ENCODE measurements around the gene WDR86.
A peak's percentile ranks its signal among the peaks of the same experiment; 100 is the strongest.

Gene WDR86

DNA sequence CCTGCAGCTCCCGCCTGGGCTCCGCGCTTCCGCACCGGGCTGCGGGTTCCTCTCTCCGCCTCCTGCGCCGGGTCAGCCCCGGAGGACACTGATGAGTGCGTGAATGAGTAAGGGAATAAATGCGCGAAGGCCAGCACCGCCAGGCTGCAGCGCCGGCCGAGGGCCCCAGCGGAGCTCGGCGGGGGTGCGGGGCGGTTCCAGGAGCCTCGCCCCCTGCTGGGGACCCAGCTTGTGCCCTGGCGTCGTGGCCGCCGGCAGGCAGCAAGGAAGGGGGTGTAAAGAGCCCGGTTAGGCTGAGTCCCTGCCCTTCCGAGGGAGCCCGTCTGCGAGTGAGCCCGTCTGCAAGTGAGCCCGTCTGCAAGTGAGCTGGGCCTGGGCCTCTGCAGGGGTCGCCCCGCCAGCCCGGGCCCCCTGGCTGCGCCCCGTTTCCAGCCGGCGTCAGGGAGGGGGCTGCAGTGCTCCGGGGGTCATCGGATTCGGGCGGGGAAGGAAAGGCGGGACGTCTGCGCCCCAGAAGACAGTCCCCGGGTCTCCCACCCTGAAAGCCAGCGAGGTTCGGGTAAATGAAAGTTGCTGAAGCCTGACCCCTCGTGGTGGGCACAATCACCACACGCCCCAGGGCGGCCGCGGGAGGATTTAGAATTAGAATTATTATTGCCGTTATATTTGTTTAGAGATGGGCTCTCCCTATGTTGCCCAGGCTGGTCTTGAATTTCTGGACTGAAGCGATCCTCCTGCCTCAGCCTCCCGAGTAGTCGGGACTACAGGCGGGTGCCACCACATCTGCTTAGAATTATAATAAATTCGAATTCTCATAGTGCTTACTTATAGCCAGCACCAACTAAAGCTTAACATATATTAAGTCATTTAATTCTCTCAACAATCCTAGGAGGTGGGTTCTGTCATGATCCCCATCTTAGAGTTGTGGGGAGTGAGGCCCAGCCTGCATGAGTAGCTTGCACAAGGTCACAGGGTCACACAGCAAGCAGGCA, 38.7 kb upstream of the WDR86 start:
- H3K9ac ChIP-seq (ENCODE audit: low read length) = peak overlapping the region; percentile 41; the same call in 1 of the 2 replicates
- H3K27ac ChIP-seq (ENCODE audit: low read length) = no peak overlapping the region
- no peaks in the 10 kb centered on the region for H3K36me3 ChIP-seq (replicated peaks; ENCODE audit: insufficient read depth, low read length)
- no peaks in the 10 kb centered on the region for H3K79me2 ChIP-seq (ENCODE audit: low read length)
- no peaks in the 10 kb centered on the region for H4K20me1 ChIP-seq (ENCODE audit: insufficient read depth, low read length)
- H3F3A ChIP-seq (ENCODE audit: insufficient read depth, low read length) = no peaks in the 10 kb centered on the region
- H3K9me3 ChIP-seq (replicated peaks; ENCODE audit: insufficient read depth, low read length) = no peaks in the 10 kb centered on the region
- 0 out of 2 replicates have a peak, but pooled peaks cover 11% of the 10 kb centered on the region for H3K27me3 ChIP-seq (replicated peaks; ENCODE audit: insufficient read depth, low read length)
- no peak for TF ChIP-seq EZH2phosphoT487 (IDR thresholded peaks at IDR 0.05; ENCODE audit: low read length)
- TF ChIP-seq, protein P1, sequence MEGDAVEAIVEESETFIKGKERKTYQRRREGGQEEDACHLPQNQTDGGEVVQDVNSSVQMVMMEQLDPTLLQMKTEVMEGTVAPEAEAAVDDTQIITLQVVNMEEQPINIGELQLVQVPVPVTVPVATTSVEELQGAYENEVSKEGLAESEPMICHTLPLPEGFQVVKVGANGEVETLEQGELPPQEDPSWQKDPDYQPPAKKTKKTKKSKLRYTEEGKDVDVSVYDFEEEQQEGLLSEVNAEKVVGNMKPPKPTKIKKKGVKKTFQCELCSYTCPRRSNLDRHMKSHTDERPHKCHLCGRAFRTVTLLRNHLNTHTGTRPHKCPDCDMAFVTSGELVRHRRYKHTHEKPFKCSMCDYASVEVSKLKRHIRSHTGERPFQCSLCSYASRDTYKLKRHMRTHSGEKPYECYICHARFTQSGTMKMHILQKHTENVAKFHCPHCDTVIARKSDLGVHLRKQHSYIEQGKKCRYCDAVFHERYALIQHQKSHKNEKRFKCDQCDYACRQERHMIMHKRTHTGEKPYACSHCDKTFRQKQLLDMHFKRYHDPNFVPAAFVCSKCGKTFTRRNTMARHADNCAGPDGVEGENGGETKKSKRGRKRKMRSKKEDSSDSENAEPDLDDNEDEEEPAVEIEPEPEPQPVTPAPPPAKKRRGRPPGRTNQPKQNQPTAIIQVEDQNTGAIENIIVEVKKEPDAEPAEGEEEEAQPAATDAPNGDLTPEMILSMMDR (IDR thresholded peaks at IDR 0.05; ENCODE audit: low read length) = peak; percentile 83
- H2AFZ ChIP-seq (ENCODE audit: low read length) = peak overlapping the region; percentile 95
- peak overlapping the region; percentile 63 for H3K4me3 ChIP-seq (ENCODE audit: low read length)
- DNase-seq = peak; percentile 75
- no peaks in the 10 kb centered on the region for H3K9me2 ChIP-seq (replicated peaks; ENCODE audit: insufficient read depth, low read length)
- H3K4me2 ChIP-seq (ENCODE audit: low read depth, low read length) = peak overlapping the region; percentile 82
- no peaks in the 10 kb centered on the region for H3K4me1 ChIP-seq (ENCODE audit: low read length)

DNA sequence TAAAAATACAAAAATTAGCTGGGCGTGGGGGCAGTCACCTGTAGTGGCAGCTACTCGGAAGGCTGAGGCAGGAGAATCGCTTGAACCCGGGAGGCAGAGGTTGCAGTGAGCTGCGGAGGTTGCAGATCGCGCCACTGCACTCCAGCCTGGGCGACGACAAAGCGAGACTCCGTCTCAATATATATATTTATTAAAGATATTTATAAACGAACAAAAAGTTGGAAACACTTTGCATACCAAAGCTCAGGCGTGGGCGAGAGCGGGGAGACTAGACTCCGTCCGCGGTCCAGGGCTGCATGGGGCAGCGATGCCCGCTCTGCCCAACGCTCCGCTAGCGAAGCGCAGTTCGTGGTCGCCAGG, 38.0 kb upstream of the WDR86 start:
- no peak for DNase-seq
- no peaks in the 10 kb centered on the region for H3K9me2 ChIP-seq (replicated peaks; ENCODE audit: insufficient read depth, low read length)
- peak overlapping the region; percentile 82; the same call in 1 of the 2 replicates for H3K4me2 ChIP-seq (ENCODE audit: low read depth, low read length)
- no peaks in the 10 kb centered on the region for H3K4me1 ChIP-seq (ENCODE audit: low read length)
- TF ChIP-seq EZH2phosphoT487 (IDR thresholded peaks at IDR 0.05; ENCODE audit: low read length) (no peak), EZH2 (optimal IDR thresholded peaks at IDR 0.05; ENCODE audit: low read depth, low read length) (no peak)
- TF ChIP-seq, protein P1 (IDR thresholded peaks at IDR 0.05; ENCODE audit: low read length) = no peak
- 0 out of 2 replicates have a peak, but pooled peaks cover 11% of the 10 kb centered on the region for H3K27me3 ChIP-seq (replicated peaks; ENCODE audit: insufficient read depth, low read length)
- H3K9me3 ChIP-seq (replicated peaks; ENCODE audit: insufficient read depth, low read length) = no peaks in the 10 kb centered on the region
- H3F3A ChIP-seq (ENCODE audit: insufficient read depth, low read length) = no peaks in the 10 kb centered on the region
- no peaks in the 10 kb centered on the region for H3K79me2 ChIP-seq (ENCODE audit: low read length)
- no peak overlapping the region for H3K9ac ChIP-seq (ENCODE audit: low read length)
- H2AFZ ChIP-seq (ENCODE audit: low read length) = peak overlapping the region; percentile 95; the same call in 1 of the 2 replicates
- no peaks in the 10 kb centered on the region for H4K20me1 ChIP-seq (ENCODE audit: insufficient read depth, low read length)
- H3K4me3 ChIP-seq (ENCODE audit: low read length) = peak overlapping the region; percentile 63; the same call in 1 of the 2 replicates
- no peak overlapping the region for H3K27ac ChIP-seq (ENCODE audit: low read length)
- H3K36me3 ChIP-seq (replicated peaks; ENCODE audit: insufficient read depth, low read length) = no peaks in the 10 kb centered on the region

DNA sequence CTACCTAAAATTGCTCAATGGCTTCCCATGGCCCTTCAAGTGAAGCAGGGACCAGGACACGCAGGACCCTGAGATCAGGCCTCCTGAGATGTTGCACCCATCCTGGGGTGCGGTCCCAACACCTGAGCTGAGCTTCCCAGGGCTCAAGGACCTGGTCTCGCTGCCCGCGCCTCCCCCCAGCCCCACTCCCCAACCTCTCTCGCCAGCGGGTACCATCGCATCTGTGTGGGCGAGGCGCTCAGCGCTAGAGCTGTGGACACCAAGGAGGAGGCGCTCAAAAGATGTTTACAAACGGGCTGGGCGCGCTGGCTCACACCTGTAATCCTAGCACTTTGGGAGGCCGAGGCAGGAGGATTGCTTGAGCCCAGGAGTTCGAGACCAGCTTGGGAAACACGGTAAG, 37.5 kb upstream of the WDR86 start:
- TF ChIP-seq, protein P1 (IDR thresholded peaks at IDR 0.05; ENCODE audit: low read length) = no peak
- TF ChIP-seq EZH2 (optimal IDR thresholded peaks at IDR 0.05; ENCODE audit: low read depth, low read length) (no peak), EZH2phosphoT487 (IDR thresholded peaks at IDR 0.05; ENCODE audit: low read length) (no peak)
- H3K27ac ChIP-seq (ENCODE audit: low read length) = no peak overlapping the region
- no peak overlapping the region for H3K4me3 ChIP-seq (ENCODE audit: low read length)
- no peaks in the 10 kb centered on the region for H4K20me1 ChIP-seq (ENCODE audit: insufficient read depth, low read length)
- no peaks in the 10 kb centered on the region for H3K9me2 ChIP-seq (replicated peaks; ENCODE audit: insufficient read depth, low read length)
- no peak overlapping the region for H3K9ac ChIP-seq (ENCODE audit: low read length)
- no peaks in the 10 kb centered on the region for H3K4me1 ChIP-seq (ENCODE audit: low read length)
- H3K4me2 ChIP-seq (ENCODE audit: low read depth, low read length) = no peak overlapping the region
- no peaks in the 10 kb centered on the region for H3K36me3 ChIP-seq (replicated peaks; ENCODE audit: insufficient read depth, low read length)
- H3K27me3 ChIP-seq (replicated peaks; ENCODE audit: insufficient read depth, low read length) = 0 out of 2 replicates have a peak, but pooled peaks cover 7% of the 10 kb centered on the region
- H3F3A ChIP-seq (ENCODE audit: insufficient read depth, low read length) = no peaks in the 10 kb centered on the region
- H2AFZ ChIP-seq (ENCODE audit: low read length) = no peak overlapping the region
- no peak for DNase-seq
- H3K9me3 ChIP-seq (replicated peaks; ENCODE audit: insufficient read depth, low read length) = no peaks in the 10 kb centered on the region
- H3K79me2 ChIP-seq (ENCODE audit: low read length) = no peaks in the 10 kb centered on the region

Measured in MM.1S (cell line).